Small intestine (tissue), 7 donors: ENCODE measurements around the gene GRID2IP. TPM values are rescaled to one million over a fixed set of nuclear protein-coding genes. Genes with fewer than 3 reads are reported as not detected.
A peak's percentile ranks its signal among the peaks of the same experiment; 100 is the strongest.

Source experiments
- DNase-seq, 2 donors: peaks; one replicate each; pipeline versions ENCODE4 v3.0.0 to v3.0.0-alpha.2; 2013
- FAIRE-seq: peaks from 2 replicates; lab custom pipeline; 2012; peaks lifted over from hg19 to GRCh38; lab: Jason Lieb, UNC
- H3K27ac ChIP-seq, 3 donors: one replicate each; pipeline ENCODE4 v1.5.1; 2013; ENCODE audit warnings: low read length in 2 of 3, mild to moderate bottlenecking in 2 of 3, control low read depth in 1 of 3, inconsistent platforms in 1 of 3, low read depth in 1 of 3, moderate library complexity in 1 of 3
- H3K27me3 ChIP-seq, 3 donors: one replicate each; pipeline ENCODE4 v1.6.1; 2013; ENCODE audit warnings: low read length in 3 of 3, inconsistent platforms in 1 of 3; ENCODE audit not compliant: control insufficient read depth in 3 of 3, insufficient read depth in 3 of 3
- H3K36me3 ChIP-seq, 3 donors: one replicate each; pipeline ENCODE4 v1.6.1; 2013; ENCODE audit warnings: low read length in 3 of 3, inconsistent platforms in 1 of 3, low read depth in 1 of 3, mild to moderate bottlenecking in 1 of 3, moderate library complexity in 1 of 3; ENCODE audit not compliant: control insufficient read depth in 3 of 3, insufficient read depth in 2 of 3
- H3K4me1 ChIP-seq, 3 donors: one replicate each; pipeline ENCODE4 v1.6.1; 2013; ENCODE audit warnings: low read length in 2 of 3, inconsistent platforms in 1 of 3, low read depth in 1 of 3, mild to moderate bottlenecking in 1 of 3, moderate library complexity in 1 of 3; ENCODE audit not compliant: control insufficient read depth in 3 of 3, insufficient read depth in 2 of 3
- H3K4me3 ChIP-seq, 3 donors: one replicate each; pipeline ENCODE4 v1.5.1; 2013; ENCODE audit warnings: low read length in 3 of 3, control low read depth in 1 of 3, inconsistent platforms in 1 of 3, low read depth in 1 of 3, mild to moderate bottlenecking in 1 of 3, moderate library complexity in 1 of 3
- H3K9me3 ChIP-seq, 2 donors: one replicate each; pipeline ENCODE4 v1.6.1; 2013; ENCODE audit warnings: low read depth in 1 of 2, low read length in 1 of 2; ENCODE audit not compliant: control insufficient read depth in 2 of 2, insufficient read depth in 1 of 2
- WGBS, 3 donors: extraction: QIAGEN DNeasy Blood & Tissue Kit; methylation state at CpG; one replicate each; pipeline ENCODE4 v1.1.7; 2013; 5-methylcytosine and 5-hydroxymethylcytosine counted together
- polyA plus RNA-seq, 4 donors: library from polyadenylated mRNA; stranded (reverse) in 3 of 4; unstranded in 1 of 4; fragments of 200-250 nt in 3 of 4; fragments of 120-200 nt in 1 of 4; gene quantifications; one replicate each; pipeline versions ENCODE4 v1.2.1 to v1.2.3, GENCODE V29; 2013
- donor health status: healthy with polysubstance abuse.
- donor health status: control.
- donor health status: control.
- donor health status: Bipolar disorder and iron deficiency.
- donor health status: healthy.

GRID2IP gene
- polyA plus RNA-seq, 4 donors = 0.22 to 0.90 (median 0.34) TPM; not detected in 1

GRCh38 chr7:6448943-6449543, 102.2 kb downstream of the GRID2IP start:
- H3K27me3 ChIP-seq = no peaks in the 10 kb centered on the region
- H3K4me3 ChIP-seq = no peak overlapping the region
- peak overlapping the region; percentile 70 to 98 (median 91) for H3K27ac ChIP-seq
- FAIRE-seq = no peak
- peak; percentile 67 to 73 for DNase-seq
- H3K9me3 ChIP-seq = no peaks in the 10 kb centered on the region
- H3K4me1 ChIP-seq = peaks cover 0 to 13% (median 0%) of the 10 kb centered on the region in 3 donors
- H3K36me3 ChIP-seq = peaks cover 2 to 11% (median 6%) of the 10 kb centered on the region in 3 donors
- 62 to 82% (median 75%) methylated on average over 16 of the region's 16 CpGs for WGBS, 3 donors

- DNase-seq (peak; percentile 95 to 98), FAIRE-seq (no peak)
- Histone ChIP-seq H3K27me3 (no peaks in the 10 kb centered on the region), H3K9me3 (no peaks in the 10 kb centered on the region), H3K4me3 (peak within 1 kb of the TSS; percentile 61 to 98 (median 84)), H3K4me1 (peaks cover 0 to 13% (median 0%) of the 10 kb centered on the region in 3 donors), H3K27ac (peak within 1 kb of the TSS; percentile 91 to 98 (median 94)), H3K36me3 (peaks cover 5 to 21% (median 6%) of the 10 kb centered on the region in 3 donors)
- WGBS, 3 donors = 0 to 1% (median 0%) methylated on average over 59 to 61 of the region's 61 CpGs
Measured at GRCh38 chr7:6447581-6448199, 103.6 kb downstream of the GRID2IP start, which contains the start of gene DAGLB. Gene DAGLB (minus strand): TSS chr7:6447954. CDS start chr7:6447842, 112 bp downstream.

Other genes starting within 250 kb of the GRID2IP start
- gene FAM220A, start 202.5 kb downstream of the GRID2IP start, polyA plus RNA-seq = 10 to 100 TPM in 1 of 4 donors, 1 to 10 TPM in 3; 4.9 to 10.3 (median 7.1) TPM
- gene RAC1, start 176.9 kb downstream of the GRID2IP start, polyA plus RNA-seq = 100 to 1,000 TPM; 188 to 429 (median 287) TPM
- gene DAGLB, start 103.5 kb downstream of the GRID2IP start, polyA plus RNA-seq = 10 to 100 TPM in 3 of 4 donors, 1 to 10 TPM in 1; 8.8 to 22.4 (median 19.1) TPM
- 100 to 1,000 TPM in 2 of 4 donors, 10 to 100 TPM in 2; 85.9 to 298 (median 136) TPM for gene KDELR2, start 67.3 kb downstream of the GRID2IP start, polyA plus RNA-seq
- 10 to 100 TPM; 34.0 to 67.2 (median 40.0) TPM for gene ZDHHC4, start 26.0 kb upstream of the GRID2IP start, polyA plus RNA-seq
- gene INTS15, start 38.6 kb upstream of the GRID2IP start, polyA plus RNA-seq = 10 to 100 TPM; 15.0 to 28.7 (median 16.4) TPM
- 1 to 10 TPM in 2 of 4 donors, under 1 TPM in 1, not detected in 1; 0.81 to 3.5 (median 1.5) TPM for gene ZNF853, start 64.1 kb upstream of the GRID2IP start, polyA plus RNA-seq
- 10 to 100 TPM; 11.6 to 31.4 (median 14.0) TPM for gene ZNF316, start 85.9 kb upstream of the GRID2IP start, polyA plus RNA-seq
- 10 to 100 TPM in 1 of 4 donors, 1 to 10 TPM in 3; 4.5 to 34.5 (median 7.2) TPM for gene ZNF12, start 155.5 kb upstream of the GRID2IP start, polyA plus RNA-seq
- gene RSPH10B2, start 202.6 kb upstream of the GRID2IP start, polyA plus RNA-seq = 1 to 10 TPM in 1 of 4 donors, under 1 TPM in 2, not detected in 1; 0.06 to 1.4 (median 0.07) TPM